ENCODE results near the gene CDH23. TPM values are rescaled to one million over a fixed set of nuclear protein-coding genes. Genes with fewer than 3 reads are reported as not detected.
A peak's percentile ranks its signal among the peaks of the same experiment; 100 is the strongest.

Gene CDH23
- total and polyA plus RNA-seq, 9 of the 15 experiments (the other 6 are each of a cell fraction or from before 2014, with no cell fraction given): 0.18 to 1.2 (median 0.47) TPM

DNA sequence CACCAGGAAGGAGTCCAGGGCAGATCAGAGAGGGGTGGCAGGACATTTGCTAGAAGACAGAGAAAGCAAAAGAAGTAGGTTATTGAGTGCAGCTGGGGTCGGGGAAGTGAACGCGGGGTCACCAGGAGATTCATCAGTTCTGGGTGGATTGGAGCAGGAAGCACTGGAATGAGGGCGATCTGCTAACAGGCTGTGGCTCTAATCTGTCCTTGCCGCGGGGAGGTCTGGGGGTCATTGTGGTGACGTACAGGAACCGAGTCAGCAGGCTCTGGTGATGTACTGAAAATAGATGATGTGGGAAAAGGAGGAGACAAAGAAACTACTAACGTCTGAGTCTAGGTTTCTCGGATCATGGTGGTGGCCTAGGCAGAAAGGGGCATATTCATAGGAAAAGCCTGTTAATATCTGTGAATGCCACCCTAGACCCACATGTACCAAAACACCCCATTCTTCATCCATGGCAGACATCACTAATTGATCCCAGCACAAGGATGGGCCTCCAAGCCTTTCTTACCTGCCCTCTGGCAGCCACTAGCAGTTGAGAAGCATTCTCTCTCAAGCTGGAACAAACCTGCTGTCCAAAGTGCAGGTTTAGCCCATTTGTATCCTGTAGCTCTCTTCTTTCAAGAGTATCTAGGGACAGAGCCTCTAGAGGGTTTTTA, 188.3 kb downstream of the CDH23 start:
- ChIA-PET POLR2A (interaction anchor here (0.9 to 1.0 kb wide), 3 partner anchors 100 to 399 kb away, joined by 3 read pairs; no protein-coding TSS in a partner anchor), CTCF (ENCODE audit: low intra/inter-chr PET ratio) (no interaction called here)
- no peaks in the 10 kb centered on the region for H4K20me1 ChIP-seq (replicated peaks; ENCODE audit: control insufficient read depth, insufficient read depth, low read length)
- peaks cover 0 to 6% of the 10 kb centered on the region in 2 experiments; a peak in 2 of 5 replicates for H3K27me3 ChIP-seq (ENCODE audit: control insufficient read depth in 2 of 2, insufficient read depth in 2 of 2, low read length in 2 of 2)
- peak overlapping the region; percentile 46; the same call in 1 of the 2 replicates for H2AFZ ChIP-seq (ENCODE audit: low read depth, low read length)
- no TSS peak for BruUV-seq (replicated peaks)
- ATAC-seq: no peak
- H3K4me3 ChIP-seq: no peak overlapping the region
- H3K4me1 ChIP-seq (replicated peaks in 1 of 2; ENCODE audit: control insufficient read depth in 2 of 2, insufficient read depth in 2 of 2, low read length in 2 of 2): peaks cover 11 to 32% of the 10 kb centered on the region in 2 experiments; a peak in 4 of 5 replicates
- no peak overlapping the region; a peak in 1 of 4 replicates for H3K9ac ChIP-seq (ENCODE audit: insufficient read depth in 1 of 2, low read depth in 2 of 2, low read length in 2 of 2)
- no peaks in the 10 kb centered on the region for H3K36me3 ChIP-seq (ENCODE audit: control insufficient read depth, insufficient read depth, low read length)
- H3K27ac ChIP-seq (ENCODE audit: extremely low read depth, low read depth, low read length): no peak overlapping the region
- no peaks in the 10 kb centered on the region for H3K9me3 ChIP-seq (replicated peaks; ENCODE audit: control insufficient read depth, insufficient read depth, low read depth, low read length)
- H3K9me1 ChIP-seq (ENCODE audit: control insufficient read depth, insufficient read depth, low read length): no peaks in the 10 kb centered on the region
- FAIRE-seq: peak; percentile 52
- intact Hi-C loops (cut with micrococcal nuclease): no loop called here
- WGBS (ENCODE audit: insufficient coverage, low coverage, missing lambda C conversion rate): 23% methylated on average over 10 of the region's 10 CpGs
- in situ Hi-C loops (cut with MboI): no loop called here
- H3K4me2 ChIP-seq (ENCODE audit: insufficient read depth, low read length): no peak overlapping the region
- DNase-seq (ENCODE audit: extremely low read depth in 1 of 4, low spot score in 3 of 4): peak in 1 of 4 experiments; percentile 31
- no peaks in the 10 kb centered on the region for H3K79me2 ChIP-seq (ENCODE audit: control insufficient read depth, insufficient read depth, low read length)
- TF ChIP-seq CREM (IDR thresholded peaks at IDR 0.05; ENCODE audit: low read depth): peak; percentile 8; the same call in 1 of the 2 replicates
- TF ChIP-seq, protein P1, sequence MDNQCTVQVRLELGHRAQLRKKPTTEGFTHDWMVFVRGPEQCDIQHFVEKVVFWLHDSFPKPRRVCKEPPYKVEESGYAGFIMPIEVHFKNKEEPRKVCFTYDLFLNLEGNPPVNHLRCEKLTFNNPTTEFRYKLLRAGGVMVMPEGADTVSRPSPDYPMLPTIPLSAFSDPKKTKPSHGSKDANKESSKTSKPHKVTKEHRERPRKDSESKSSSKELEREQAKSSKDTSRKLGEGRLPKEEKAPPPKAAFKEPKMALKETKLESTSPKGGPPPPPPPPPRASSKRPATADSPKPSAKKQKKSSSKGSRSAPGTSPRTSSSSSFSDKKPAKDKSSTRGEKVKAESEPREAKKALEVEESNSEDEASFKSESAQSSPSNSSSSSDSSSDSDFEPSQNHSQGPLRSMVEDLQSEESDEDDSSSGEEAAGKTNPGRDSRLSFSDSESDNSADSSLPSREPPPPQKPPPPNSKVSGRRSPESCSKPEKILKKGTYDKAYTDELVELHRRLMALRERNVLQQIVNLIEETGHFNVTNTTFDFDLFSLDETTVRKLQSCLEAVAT (IDR thresholded peaks at IDR 0.05): peak in 1 of 2 experiments; percentile 94; a peak in 2 of 4 replicates
- TF ChIP-seq, protein P2, sequence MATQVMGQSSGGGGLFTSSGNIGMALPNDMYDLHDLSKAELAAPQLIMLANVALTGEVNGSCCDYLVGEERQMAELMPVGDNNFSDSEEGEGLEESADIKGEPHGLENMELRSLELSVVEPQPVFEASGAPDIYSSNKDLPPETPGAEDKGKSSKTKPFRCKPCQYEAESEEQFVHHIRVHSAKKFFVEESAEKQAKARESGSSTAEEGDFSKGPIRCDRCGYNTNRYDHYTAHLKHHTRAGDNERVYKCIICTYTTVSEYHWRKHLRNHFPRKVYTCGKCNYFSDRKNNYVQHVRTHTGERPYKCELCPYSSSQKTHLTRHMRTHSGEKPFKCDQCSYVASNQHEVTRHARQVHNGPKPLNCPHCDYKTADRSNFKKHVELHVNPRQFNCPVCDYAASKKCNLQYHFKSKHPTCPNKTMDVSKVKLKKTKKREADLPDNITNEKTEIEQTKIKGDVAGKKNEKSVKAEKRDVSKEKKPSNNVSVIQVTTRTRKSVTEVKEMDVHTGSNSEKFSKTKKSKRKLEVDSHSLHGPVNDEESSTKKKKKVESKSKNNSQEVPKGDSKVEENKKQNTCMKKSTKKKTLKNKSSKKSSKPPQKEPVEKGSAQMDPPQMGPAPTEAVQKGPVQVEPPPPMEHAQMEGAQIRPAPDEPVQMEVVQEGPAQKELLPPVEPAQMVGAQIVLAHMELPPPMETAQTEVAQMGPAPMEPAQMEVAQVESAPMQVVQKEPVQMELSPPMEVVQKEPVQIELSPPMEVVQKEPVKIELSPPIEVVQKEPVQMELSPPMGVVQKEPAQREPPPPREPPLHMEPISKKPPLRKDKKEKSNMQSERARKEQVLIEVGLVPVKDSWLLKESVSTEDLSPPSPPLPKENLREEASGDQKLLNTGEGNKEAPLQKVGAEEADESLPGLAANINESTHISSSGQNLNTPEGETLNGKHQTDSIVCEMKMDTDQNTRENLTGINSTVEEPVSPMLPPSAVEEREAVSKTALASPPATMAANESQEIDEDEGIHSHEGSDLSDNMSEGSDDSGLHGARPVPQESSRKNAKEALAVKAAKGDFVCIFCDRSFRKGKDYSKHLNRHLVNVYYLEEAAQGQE (IDR thresholded peaks at IDR 0.05; ENCODE audit: borderline replicate concordance): peak; percentile 28; the same call in 1 of the 2 replicates
- TF ChIP-seq, protein P2 (CRISPR knock-in tag; IDR thresholded peaks at IDR 0.05; ENCODE audit: low read depth): no peak
- TF ChIP-seq, protein P3, sequence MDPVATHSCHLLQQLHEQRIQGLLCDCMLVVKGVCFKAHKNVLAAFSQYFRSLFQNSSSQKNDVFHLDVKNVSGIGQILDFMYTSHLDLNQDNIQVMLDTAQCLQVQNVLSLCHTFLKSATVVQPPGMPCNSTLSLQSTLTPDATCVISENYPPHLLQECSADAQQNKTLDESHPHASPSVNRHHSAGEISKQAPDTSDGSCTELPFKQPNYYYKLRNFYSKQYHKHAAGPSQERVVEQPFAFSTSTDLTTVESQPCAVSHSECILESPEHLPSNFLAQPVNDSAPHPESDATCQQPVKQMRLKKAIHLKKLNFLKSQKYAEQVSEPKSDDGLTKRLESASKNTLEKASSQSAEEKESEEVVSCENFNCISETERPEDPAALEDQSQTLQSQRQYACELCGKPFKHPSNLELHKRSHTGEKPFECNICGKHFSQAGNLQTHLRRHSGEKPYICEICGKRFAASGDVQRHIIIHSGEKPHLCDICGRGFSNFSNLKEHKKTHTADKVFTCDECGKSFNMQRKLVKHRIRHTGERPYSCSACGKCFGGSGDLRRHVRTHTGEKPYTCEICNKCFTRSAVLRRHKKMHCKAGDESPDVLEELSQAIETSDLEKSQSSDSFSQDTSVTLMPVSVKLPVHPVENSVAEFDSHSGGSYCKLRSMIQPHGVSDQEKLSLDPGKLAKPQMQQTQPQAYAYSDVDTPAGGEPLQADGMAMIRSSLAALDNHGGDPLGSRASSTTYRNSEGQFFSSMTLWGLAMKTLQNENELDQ (CRISPR knock-in tag; IDR thresholded peaks at IDR 0.05; ENCODE audit: borderline replicate concordance): no peak
